Prostate gland (tissue), 2 donors: ENCODE data around the gene KMT2C. TPM values are rescaled to one million over a fixed set of nuclear protein-coding genes. Genes with fewer than 3 reads are reported as not detected.
"Not testable (repeated sequence)": the region's sequence is repeated elsewhere in the genome, so short reads cannot be mapped to it uniquely, and the experiment has no call there.

Experiments
- DNase-seq: peaks from one replicate; pipeline ENCODE4 v3.0.0-alpha.2; 2019; ENCODE audit warnings: low spot score
- H3K27ac ChIP-seq, 2 donors: fragments of 200-600 bp; sonication (generic); 2 replicates each; pipeline ENCODE4 v1.5.1; 2017 to 2019
- H3K27me3 ChIP-seq: fragments of 200-600 bp; sonication (generic); replicated peaks from 2 replicates; pipeline ENCODE4 v1.5.1; 2019; ENCODE audit not compliant: insufficient read depth
- H3K36me3 ChIP-seq, 2 donors: fragments of 200-600 bp; sonication (generic); 1 replicate in 1 of 2; 2 replicates in 1 of 2; pipeline versions ENCODE4 v1.5.1 to v1.8.1; 2017 to 2019
- H3K4me1 ChIP-seq: fragments of 200-600 bp; sonication (generic); replicated peaks from 2 replicates; pipeline ENCODE4 v1.5.1; 2019
- H3K4me3 ChIP-seq, 2 donors: fragments of 200-600 bp; sonication (generic); 2 replicates each; pipeline ENCODE4 v1.5.1; 2017 to 2019
- H3K9me3 ChIP-seq: fragments of 200-600 bp; sonication (generic); 2 replicates; pipeline ENCODE4 v1.5.1; 2017
- POLR2A ChIP-seq: fragments of 450-650 bp; IDR thresholded peaks from one replicate; pipeline ENCODE4 v1.6.1; 2016; ENCODE audit warnings: antibody characterized with exemption, mild to moderate bottlenecking
- POLR2AphosphoS5 ChIP-seq: sonication (generic); formaldehyde crosslinking; IDR thresholded peaks from one replicate; pipeline ENCODE4 v1.6.1; 2017; ENCODE audit warnings: antibody characterized with exemption
- WGBS: methylation state at CpG from one replicate; pipeline ENCODE4 v1.1.5; 2018; 5-methylcytosine and 5-hydroxymethylcytosine counted together
- intact Hi-C: fragments of 100-400 bp; cut with DNase I; formaldehyde crosslinking; loops from one replicate; pipeline ENCODE4 v1.14.2; 2022
- total RNA-seq, 2 donors: library from RNA; depleted of rRNA; stranded (reverse); fragments of >200 nt; gene quantifications; one replicate each; pipeline ENCODE4 v1.1.0, GENCODE V29; 2016
- TF ChIP-seq, protein P1 (sequence below), 4 experiments: fragments of 200-600 bp in 2 of 4; fragments of 450-650 bp in 2 of 4; sonication (generic) in 2 of 4; IDR thresholded peaks; 1 replicate in 3 of 4; 2 replicates in 1 of 4; pipeline ENCODE4 v1.5.1; 2016 to 2019; ENCODE audit warnings: antibody characterized with exemption in 4 of 4, mild to moderate bottlenecking in 2 of 4, moderate library complexity in 2 of 4

KMT2C gene
- total RNA-seq, 2 donors from 2014 or later = 70.8 to 118 TPM

DNA sequence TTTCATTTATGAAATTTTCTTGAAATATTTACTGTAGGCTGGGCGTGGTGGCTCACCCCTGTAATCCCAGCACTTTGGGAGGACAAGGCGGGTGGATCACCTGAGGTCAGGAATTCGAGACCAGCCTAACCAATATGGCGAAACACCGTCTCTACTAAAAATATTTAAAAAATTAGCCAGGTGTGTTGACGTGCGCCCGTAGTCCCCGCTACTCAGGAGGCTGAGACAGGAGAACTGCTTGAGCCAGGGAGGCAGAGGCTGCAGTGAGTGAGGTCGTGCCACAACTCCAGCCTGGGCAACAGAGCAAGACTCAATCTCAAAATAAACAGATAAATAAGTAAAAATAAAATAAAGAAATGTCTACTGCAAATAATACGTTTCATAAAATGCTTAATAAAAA is 192.3 kb downstream of the KMT2C start:
- H3K4me1 ChIP-seq, H3K4me3 ChIP-seq, H3K27ac ChIP-seq, intact Hi-C loops, DNase-seq, H3K9me3 ChIP-seq, H3K27me3 ChIP-seq, H3K36me3 ChIP-seq: not testable (repeated sequence)
- 97% methylated on average over 11 of the region's 11 CpGs for WGBS

DNA sequence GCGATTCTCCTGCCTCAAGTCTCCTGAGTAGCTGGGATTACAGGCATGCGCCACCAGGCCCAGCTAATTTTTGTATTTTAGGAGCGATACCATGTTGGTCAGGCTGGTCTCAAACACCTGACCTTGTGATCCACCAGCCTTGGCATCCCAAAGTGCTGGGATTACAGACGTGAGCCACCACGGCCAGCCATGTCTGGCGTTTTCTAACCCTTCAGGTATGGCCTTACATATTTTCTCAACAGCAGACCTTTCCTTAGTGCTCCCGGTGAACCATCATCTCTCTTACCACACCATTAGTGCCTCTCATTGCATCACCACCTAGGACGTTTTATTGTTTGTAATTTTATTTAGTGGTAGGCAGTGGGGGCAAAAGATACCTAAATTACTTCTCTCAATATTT is 194.5 kb downstream of the KMT2C start:
- H3K27me3 ChIP-seq, H3K36me3 ChIP-seq, intact Hi-C loops, DNase-seq, H3K4me3 ChIP-seq, H3K9me3 ChIP-seq, H3K27ac ChIP-seq, H3K4me1 ChIP-seq: not testable (repeated sequence)
- WGBS = 87% methylated on average over 8 of the region's 8 CpGs

DNA sequence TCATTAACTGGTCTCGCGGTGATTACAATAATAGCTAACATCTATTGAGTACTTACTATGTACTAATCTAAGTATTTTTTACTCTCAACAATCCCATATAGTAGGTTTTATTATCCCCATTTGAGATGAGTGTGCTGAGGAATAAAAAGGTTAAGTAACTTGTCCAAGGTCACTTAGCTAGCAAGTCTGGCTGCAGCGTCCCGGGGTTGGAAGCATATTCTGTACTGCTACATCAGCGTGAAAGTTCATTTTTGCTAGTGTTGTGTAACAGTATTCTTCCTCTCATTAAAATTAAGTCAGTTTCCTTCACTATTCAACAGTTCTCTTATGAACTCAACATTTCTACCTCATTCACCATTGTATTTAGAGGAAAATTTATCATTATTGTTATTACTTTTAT is 199.5 kb downstream of the KMT2C start:
- H3K4me1 ChIP-seq, DNase-seq, intact Hi-C loops, H3K27ac ChIP-seq, H3K9me3 ChIP-seq, H3K4me3 ChIP-seq, H3K36me3 ChIP-seq, H3K27me3 ChIP-seq: not testable (repeated sequence)
- 91% methylated on average over 5 of the region's 5 CpGs for WGBS

DNA sequence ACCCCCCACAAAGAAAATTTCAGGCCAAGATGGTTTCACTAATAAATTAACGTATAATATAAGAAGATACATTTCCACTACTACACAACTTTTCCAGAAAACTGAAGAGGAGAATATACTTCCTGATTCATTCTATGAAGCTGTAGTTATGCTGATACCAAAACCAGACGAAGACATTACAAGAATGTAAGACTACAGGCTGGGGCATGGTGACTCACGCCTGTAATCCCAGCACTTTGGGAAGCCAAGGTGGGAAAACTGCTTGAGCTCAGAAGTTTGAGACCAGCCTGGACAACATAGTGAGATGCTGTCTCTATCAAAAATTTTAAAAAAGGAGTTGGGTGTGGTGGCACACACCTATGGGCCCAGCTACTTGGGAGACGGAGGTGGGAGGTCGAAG is 201.4 kb downstream of the KMT2C start:
- H3K27me3 ChIP-seq, H3K27ac ChIP-seq, H3K9me3 ChIP-seq, H3K4me1 ChIP-seq, intact Hi-C loops, H3K4me3 ChIP-seq, H3K36me3 ChIP-seq, DNase-seq: not testable (repeated sequence)
- WGBS = 95% methylated on average over 5 of the region's 5 CpGs

DNA sequence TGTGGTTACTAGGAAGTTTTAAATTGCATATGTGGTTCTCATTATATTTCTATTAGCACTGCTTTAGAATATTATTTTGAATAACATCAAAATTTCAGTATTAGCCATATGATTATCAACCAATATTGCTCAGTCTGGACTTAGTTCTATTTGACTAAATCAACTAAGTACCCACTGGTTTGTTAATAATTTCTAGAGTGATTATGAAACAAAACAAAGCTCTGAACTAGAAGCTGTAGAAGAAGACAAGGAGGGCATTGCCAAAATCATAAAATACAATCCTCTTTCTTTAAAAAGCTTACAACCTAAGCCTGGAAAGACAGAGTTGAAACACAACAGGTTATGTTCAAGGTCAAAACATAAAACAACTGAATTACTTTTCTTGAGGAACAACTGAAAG is 204.7 kb downstream of the KMT2C start:
- DNase-seq = no peak
- Histone ChIP-seq H3K9me3 (no peaks in the 10 kb centered on the region), H3K27me3 (no peaks in the 10 kb centered on the region), H3K36me3 (no peaks in the 10 kb centered on the region), H3K4me3 (no peak overlapping the region), H3K27ac (no peak overlapping the region), H3K4me1 (no peaks in the 10 kb centered on the region)
- no peak for TF ChIP-seq POLR2AphosphoS5
- TF ChIP-seq, protein P1, sequence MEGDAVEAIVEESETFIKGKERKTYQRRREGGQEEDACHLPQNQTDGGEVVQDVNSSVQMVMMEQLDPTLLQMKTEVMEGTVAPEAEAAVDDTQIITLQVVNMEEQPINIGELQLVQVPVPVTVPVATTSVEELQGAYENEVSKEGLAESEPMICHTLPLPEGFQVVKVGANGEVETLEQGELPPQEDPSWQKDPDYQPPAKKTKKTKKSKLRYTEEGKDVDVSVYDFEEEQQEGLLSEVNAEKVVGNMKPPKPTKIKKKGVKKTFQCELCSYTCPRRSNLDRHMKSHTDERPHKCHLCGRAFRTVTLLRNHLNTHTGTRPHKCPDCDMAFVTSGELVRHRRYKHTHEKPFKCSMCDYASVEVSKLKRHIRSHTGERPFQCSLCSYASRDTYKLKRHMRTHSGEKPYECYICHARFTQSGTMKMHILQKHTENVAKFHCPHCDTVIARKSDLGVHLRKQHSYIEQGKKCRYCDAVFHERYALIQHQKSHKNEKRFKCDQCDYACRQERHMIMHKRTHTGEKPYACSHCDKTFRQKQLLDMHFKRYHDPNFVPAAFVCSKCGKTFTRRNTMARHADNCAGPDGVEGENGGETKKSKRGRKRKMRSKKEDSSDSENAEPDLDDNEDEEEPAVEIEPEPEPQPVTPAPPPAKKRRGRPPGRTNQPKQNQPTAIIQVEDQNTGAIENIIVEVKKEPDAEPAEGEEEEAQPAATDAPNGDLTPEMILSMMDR (IDR thresholded peaks at IDR 0.05) = no peak
- no peak for TF ChIP-seq POLR2A
- intact Hi-C loops = no loop called here

DNA sequence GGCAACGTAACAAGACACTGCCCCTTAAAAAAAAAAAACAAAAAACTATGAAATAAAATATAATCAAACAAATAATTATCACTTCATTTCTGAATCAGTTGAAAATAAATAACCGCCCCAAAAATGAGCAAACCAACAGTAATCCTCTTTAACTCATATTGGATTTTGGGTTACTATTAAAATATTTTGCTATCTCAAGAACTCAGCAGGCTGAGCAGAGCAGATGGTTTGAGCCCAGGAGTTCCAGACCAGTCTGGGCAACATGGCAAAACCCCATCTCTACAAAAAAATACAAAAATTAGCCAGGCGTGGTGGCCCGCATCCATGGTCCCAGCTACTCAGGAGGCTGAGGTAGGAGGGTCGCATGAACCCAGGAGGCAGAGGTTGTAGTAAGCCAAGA is 216.2 kb downstream of the KMT2C start:
- intact Hi-C loops, H3K36me3 ChIP-seq, H3K27me3 ChIP-seq, H3K4me1 ChIP-seq, H3K27ac ChIP-seq, H3K4me3 ChIP-seq, H3K9me3 ChIP-seq, DNase-seq: not testable (repeated sequence)
- over 99% methylated on average over 5 of the region's 5 CpGs for WGBS

DNA sequence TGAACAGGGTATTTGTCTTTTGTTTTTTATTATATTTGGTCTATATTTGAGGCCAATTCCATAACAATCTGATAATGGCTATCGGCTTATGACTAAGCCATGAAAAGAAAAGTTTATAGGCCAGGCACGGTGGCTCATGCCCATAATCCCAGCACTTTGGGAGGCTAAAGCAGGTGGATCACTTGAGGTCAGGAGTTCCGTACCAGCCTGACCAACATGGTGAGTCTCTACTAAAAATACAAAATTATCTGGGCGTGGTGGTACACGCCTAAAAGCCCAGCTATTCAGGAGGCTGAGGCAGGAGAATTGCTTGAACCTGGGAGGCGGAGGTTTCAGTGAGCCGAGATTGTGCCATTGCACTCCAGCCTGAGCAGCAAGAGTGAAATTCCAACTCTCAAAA is 227.0 kb downstream of the KMT2C start:
- H3K4me3 ChIP-seq, DNase-seq, intact Hi-C loops, H3K27ac ChIP-seq, H3K4me1 ChIP-seq, H3K36me3 ChIP-seq, H3K9me3 ChIP-seq, H3K27me3 ChIP-seq: not testable (repeated sequence)
- WGBS = 88% methylated on average over 7 of the region's 7 CpGs

DNA sequence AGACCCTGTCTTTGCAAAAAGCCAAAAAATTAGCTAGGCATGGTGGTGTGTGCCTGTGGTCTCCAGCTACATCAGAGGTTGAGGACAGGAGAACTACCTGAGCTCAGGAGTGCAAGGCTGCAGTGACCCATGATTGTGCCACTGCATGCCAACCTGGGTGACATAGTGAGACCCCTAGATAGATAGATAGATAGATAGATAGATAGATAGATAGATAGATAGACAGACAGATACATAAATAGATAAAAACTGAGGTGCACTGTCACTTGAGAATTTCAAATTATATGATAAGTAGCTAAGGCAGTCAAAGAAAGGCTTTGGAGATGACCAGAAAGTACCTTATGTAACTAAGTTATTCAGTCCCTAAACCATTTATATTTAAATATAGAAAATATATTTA is 231.4 kb downstream of the KMT2C start:
- H3K36me3 ChIP-seq, intact Hi-C loops, H3K4me3 ChIP-seq, H3K27me3 ChIP-seq, H3K27ac ChIP-seq, H3K9me3 ChIP-seq, DNase-seq, H3K4me1 ChIP-seq: not testable (repeated sequence)

DNA sequence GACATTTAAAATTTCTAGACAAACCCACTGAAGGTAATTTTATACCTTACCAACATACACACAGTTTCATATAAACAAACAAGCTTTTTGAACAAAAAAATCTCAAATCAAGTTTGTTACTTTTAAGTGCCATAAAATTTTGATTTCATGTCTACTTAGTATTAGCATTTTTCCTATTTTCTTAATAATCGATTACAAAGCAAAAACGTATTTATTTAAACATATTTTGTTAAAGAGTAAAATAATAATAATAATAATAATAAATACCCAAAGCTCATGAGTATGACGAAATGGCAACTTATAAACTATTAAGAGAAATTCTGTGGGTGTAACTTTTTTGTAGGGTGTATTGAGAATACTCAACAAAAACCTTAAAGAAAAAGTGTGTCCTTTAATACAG is 232.7 kb downstream of the KMT2C start:
- no peaks in the 10 kb centered on the region for H3K4me1 ChIP-seq
- no peak for TF ChIP-seq POLR2A
- TF ChIP-seq, protein P1 (IDR thresholded peaks at IDR 0.05) = no peak
- TF ChIP-seq POLR2AphosphoS5 = no peak
- H3K27ac ChIP-seq = no peak overlapping the region
- intact Hi-C loops = no loop called here
- DNase-seq = no peak
- H3K27me3 ChIP-seq = no peaks in the 10 kb centered on the region
- no peaks in the 10 kb centered on the region for H3K9me3 ChIP-seq
- H3K4me3 ChIP-seq = no peak overlapping the region
- WGBS = 96% methylated on average over 3 of the region's 3 CpGs
- H3K36me3 ChIP-seq = no peaks in the 10 kb centered on the region
